Measurements from ENCODE around the gene SAA1.

GRCh38 chr11:18280438-18281045 lies 14.5 kb downstream of the SAA1 start:
- TF ChIP-seq ZNF274 (IDR thresholded peaks at IDR 0.05; ENCODE audit: borderline replicate concordance, low read depth, low read length) (no peak), NFE2 (IDR thresholded peaks at IDR 0.05; ENCODE audit: low read depth) (no peak), THRB (CRISPR knock-in tag; conservative IDR thresholded peaks at IDR 0.05) (no peak), CXXC5 (CRISPR knock-in tag; IDR thresholded peaks at IDR 0.05) (no peak), ARID1B (IDR thresholded peaks at IDR 0.05) (no peak), CHD4 (IDR thresholded peaks at IDR 0.05; ENCODE audit: insufficient read depth, insufficient replicate concordance, low read depth, low read length, poor library complexity, severe bottlenecking) (no peak), CREM (IDR thresholded peaks at IDR 0.05; ENCODE audit: low read depth) (no peak), EP300 (IDR thresholded peaks at IDR 0.05; ENCODE audit: low read length) (no peak), CTCF (IDR thresholded peaks at IDR 0.05 in 2 of 3, conservative IDR thresholded peaks at IDR 0.05 in 1 of 3; ENCODE audit: insufficient read depth in 2 of 3, low read depth in 1 of 3, low read length in 3 of 3) (no peak)

Data from K562 (cell line).